SK-MEL-5 (cell line): ENCODE data around the gene ZGRF1. TPM values are rescaled to one million over a fixed set of nuclear protein-coding genes. Genes with fewer than 3 reads are reported as not detected.
"Not testable (repeated sequence)": the region's sequence is repeated elsewhere in the genome, so short reads cannot be mapped to it uniquely, and the experiment has no call there.

Experiments
- DNase-seq: peaks from one replicate; pipeline ENCODE4 v3.0.0-alpha.2; 2016; ENCODE audit warnings: low read depth, low spot score
- in situ Hi-C: cut with HindIII; loops from 2 replicates; pipeline ENCODE4 v1.10.0; 2016; ENCODE audit warnings: low sequenced_read_pairs, high pct_unique_total_duplicates, low pct_unique_long_range_greater_than_20kb
- total RNA-seq: library from RNA; depleted of rRNA; stranded (reverse); fragments of >200 nt; shearing (Covaris generic); gene quantifications from 2 replicates; pipeline ENCODE4 v1.2.3, GENCODE V29; 2014

ZGRF1 gene
- total RNA-seq, 1 experiment from 2014 or later = 6.7 TPM

DNA sequence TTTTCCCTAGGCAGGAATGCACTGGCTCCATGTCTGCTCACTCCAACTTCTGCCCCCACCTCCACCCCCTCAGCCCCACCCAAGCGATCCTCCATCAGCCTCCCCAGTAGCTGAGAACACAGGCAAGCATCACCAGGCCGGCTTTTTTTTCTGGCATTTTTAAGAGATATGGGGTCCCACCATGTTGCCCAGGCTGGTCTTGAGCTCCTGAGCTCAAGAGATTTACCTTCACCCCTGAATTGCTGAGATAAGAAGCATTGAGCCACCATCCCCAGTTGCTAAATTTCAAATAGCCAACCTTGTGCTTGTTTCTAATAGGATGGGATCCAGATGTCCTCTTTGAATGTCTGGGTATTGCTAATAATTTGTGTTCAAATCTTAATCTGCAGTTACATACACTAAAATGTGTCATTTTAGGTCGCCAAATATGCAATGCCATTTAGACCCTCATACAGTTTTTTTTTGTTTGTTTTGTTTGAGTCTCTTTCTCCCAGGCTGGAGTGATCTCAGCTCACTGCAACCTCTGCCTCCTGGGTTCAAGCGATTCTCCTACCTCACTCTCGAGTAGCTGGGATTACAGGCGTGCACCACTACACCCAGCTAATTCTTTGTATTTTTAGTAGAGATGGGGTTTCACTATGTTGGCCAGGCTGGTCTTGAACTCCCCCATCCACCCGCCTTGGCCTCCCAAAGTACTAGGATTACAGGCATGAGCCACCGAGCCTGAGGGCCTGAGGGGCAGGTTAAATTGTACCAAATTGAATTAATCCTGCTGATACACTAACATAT lies 9.0 kb upstream of the ZGRF1 start:
- in situ Hi-C loops = no loop called here
- no peak for DNase-seq

DNA sequence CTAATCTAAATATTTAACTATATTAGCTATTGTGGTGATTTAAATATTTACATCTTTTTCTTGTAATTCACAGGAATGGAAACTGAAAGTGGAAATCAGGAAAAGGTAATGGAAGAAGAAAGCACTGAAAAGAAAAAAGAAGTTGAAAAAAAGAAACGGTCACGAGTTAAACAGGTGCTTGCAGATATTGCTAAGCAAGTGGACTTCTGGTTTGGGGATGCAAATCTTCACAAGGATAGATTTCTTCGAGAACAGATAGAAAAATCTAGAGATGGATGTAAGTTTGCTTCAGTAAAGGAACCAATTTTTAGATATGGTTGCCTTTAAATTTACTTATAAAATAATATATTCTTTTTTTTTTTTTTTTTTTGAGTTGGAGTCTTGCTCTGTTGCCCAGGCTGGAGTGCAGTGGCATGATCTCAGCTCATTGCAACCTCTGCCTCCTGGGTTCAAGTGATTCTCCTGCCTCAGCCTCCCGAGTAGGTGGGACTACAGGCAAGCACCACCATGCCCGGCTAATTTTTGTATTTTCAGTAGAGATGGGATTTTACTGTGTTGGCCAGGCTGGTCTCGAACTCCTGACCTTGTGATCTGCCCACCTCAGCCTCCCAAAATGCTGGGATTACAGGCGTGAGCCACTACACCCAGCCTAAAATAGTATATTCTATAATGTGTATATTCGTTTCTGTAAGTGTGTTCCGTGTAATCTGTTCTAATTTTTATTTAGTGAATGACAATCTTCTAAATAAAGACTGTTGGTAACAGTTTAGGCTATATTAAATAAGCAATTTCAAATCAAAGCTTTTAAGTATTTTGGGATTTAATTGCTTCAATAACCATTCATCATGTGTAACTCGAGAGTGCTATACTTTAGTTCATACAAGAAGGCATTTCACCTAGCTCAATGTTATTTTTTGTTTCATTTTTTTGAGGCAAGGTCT lies 8.2 kb upstream of the ZGRF1 start:
- DNase-seq, in situ Hi-C loops: not testable (repeated sequence)

DNA sequence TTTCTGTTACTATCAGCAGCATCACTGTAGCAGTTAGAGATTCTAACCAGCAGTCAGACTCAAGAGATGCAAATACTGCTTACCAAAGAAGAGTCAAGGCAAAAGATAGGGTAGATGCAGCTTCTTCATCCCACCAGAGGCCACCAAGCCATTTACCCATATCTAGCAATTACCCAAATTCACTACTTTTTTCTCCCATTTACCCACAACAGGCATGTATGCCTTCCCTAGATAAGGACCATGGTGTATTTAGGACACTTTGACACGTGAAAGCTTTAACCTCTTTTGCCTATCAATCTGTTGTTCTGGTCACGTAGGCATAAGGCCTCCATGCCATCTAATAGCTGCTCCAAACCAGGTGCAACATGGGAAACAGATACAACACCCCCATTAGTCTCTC lies 5.8 kb upstream of the ZGRF1 start:
- DNase-seq = no peak
- in situ Hi-C loops = no loop called here

DNA sequence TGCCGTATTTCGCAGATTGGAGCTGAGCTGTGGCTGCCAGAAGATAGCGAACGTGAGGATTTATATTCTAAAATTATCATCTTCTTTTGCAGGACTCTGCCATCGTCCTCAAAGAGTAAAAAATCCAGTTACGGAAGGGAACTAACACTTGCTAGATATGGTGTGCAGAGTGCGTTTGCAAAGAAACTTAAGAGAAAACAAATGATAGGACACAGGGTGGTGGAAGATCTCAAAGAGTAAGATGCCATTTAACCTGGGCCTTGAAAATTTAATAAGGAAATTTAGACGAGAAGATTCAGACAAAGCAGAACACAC lies 800 bp upstream of the ZGRF1 start:
- in situ Hi-C loops = no loop called here
- DNase-seq = no peak

DNA sequence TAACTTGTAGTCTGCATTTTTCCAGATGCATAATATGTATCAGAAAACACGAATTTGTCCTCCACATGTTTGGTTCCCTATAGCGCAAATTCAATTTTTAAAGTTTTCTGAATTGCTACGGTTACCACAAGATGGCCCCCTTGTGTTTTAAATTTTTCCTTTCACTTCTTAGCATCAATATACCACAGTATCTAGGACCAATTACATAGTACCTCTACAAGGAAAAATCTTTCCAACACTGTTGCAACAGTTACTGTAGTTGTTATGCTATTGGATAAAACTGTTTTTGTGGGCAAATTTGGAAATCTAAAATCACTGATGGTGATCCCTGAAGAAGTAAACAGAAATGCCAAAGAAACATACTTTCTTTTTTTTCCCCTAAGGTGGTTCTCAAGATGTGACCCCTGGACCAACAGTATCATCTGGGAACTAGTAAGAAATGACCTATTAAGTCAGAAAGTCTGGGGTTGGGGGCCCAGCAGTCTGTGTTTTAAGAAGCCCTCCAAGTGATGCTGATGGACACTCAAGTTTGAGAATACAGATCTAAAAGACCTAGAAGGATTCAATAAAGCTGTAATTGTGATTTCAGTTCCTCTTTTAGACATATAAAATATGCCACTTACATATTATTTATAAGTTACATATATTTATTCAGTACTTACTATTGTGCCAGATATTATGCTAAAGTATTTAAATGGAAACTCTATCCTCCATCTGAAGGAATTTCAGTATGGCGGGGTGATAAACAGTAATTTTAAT lies 3.1 kb downstream of the ZGRF1 start:
- DNase-seq = peak; percentile 51
- in situ Hi-C loops = no loop called here

DNA sequence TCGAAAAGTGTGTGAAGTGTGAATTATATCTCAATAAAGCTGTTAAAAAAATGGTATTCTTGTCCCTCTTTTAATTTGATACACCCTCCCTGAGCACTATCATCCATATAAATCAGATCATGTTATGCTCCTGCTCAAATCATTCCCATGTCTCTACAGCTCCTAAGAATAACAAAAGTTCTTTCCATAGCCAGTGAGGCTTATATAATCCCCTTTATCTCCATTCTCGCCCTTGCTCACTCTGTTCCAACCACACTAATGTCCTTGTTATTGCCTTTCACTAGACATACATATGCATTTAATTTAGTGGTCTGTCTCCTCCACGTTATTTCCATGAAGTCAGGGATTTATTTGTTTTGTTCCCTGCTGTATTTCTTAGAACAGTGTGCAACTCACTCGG lies 10.5 kb downstream of the ZGRF1 start:
- DNase-seq = no peak
- in situ Hi-C loops = no loop called here

DNA sequence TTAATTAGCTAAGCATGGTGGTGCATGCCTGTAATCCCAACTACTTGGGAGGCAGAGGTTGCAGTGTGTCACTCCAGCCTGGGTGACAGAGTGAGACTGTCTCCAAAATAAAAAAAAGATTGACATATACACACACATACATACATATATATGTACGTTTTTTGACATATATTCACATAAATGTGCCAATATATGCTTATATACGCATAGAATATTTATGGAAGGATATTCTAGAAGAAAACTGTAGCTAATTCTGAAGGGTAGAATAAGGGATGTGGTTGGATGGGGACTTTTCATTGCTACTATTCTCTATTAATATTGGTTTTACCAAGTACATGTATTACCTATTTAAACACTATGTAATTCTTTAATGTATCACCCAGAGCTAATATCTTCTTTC lies 19.7 kb downstream of the ZGRF1 start:
- in situ Hi-C loops = no loop called here
- no peak for DNase-seq

DNA sequence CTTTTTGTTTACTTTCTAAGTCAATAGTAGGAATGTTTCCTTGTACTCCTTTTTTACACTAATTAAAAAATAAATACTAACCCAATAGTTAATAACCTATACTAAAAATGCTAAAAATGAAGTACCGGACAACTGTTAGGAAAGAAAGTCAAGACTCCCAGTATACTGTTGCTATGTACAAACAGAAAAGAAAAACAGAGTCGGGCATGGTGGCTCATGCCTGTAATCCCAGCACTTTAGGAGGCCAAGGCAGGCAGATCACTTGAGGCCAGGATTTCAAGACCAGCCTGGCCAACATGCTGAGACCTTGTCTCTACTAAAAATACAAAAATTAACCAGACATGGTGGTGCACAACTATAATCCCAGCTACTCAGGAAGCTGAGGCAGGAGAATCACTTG lies 23.9 kb downstream of the ZGRF1 start:
- in situ Hi-C loops, DNase-seq: not testable (repeated sequence)

DNA sequence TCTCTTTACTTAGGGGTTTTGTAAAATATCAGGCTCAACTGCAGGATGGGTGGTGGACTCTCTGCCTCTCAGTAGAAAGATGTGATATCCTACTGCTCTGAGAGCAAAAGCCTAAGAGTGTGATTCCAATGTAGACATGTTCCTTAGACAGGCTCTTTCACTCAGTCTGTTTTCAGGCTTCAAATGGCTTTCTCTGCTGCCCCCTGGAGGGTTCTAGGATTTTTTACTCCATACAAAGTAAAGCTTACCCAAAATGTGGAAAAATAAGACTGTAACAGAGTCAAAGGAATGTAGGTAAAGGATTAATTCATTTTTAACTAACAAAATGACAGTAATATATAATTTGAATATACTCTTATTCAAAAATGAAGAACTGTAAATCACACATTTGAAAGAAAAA lies 32.1 kb downstream of the ZGRF1 start:
- DNase-seq = peak; percentile 76
- in situ Hi-C loops = no loop called here

DNA sequence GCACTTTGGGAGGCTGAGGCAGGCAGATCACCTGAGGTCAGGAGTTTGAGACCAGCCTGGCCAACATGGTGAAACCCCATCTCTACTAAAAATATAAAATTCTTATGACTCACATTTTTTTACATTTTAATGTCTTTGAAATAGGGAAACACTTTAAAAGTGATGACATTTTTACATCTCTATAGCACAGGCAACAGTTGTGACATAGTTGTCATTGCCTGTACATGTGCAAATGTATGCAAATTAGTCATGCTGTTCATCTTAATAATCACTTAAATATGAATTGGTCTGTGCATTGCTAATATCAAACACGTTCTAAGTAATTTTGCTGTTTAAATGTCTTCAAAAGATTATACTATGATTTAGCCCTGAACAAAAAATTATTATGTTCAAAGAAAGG lies 41.7 kb downstream of the ZGRF1 start:
- in situ Hi-C loops = no loop called here
- DNase-seq = no peak

DNA sequence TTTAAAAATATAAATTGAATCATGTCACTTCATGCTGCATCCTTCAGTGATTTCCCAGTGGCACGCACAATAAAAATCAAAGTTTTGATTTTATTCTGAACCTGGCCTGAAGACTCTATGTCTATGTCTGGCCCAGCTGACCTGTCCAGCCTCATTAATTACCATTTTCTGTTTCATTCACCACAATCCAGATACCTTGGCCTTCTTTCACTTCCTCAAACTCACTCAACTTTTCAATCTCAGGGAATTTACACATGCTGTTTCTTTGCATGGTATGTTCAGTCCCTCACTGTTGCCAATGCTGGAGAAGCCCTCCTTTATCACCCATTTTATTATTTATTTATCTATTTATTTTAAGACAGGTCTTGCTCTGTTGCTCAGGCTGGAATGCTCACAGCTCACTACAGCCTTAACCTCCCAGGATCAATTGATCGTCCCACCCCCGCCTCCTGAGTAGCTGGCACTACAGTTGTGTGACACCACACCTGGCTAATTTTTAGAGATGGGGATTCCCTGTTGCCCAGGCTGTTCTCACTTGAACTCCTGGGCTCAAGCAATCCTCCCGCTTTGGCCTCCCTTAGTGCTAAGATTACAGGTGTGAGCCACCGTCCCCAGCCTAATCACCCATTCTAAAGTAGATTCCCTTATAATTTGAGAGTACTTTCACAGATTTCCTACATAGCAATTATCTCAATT lies 43.1 kb downstream of the ZGRF1 start:
- DNase-seq = no peak
- in situ Hi-C loops = no loop called here

DNA sequence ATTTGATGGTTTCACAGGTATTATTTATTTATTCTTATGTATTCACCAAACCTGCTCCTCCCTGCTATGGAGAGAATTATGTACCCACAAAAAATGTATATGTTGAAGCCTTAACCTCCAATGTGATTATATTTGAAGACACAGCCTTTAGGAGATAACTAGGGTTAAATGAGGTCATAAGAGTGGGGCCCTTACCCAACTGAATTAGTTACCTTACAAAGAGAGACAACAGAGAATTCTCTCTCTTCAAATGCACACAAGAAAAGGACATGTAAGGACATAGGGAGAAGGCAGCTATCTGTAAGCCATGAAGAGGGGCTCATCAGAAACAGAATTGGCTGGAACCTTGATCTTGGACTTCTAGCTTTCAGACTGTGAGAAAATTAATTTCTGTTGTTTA lies 44.0 kb downstream of the ZGRF1 start:
- in situ Hi-C loops = no loop called here
- no peak for DNase-seq

DNA sequence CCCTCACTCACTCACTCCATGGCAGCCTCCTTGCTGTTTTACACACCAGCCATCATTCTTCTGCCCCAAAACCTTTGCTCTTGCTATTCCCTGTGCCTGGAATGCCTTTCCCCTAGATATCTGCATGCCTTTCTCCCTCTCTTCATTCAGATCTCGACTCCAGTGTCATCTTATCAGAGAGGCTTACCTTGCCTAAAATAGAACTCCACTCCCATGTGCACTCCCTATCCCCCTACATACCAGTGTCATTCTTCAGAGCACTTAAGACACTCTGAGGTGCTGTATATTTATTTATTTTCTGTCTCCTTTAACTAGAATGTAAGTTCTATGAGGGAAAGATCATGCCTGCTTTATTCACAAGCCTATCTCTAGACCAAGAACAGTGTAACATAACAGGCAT lies 45.1 kb downstream of the ZGRF1 start:
- DNase-seq = no peak
- in situ Hi-C loops = no loop called here

DNA sequence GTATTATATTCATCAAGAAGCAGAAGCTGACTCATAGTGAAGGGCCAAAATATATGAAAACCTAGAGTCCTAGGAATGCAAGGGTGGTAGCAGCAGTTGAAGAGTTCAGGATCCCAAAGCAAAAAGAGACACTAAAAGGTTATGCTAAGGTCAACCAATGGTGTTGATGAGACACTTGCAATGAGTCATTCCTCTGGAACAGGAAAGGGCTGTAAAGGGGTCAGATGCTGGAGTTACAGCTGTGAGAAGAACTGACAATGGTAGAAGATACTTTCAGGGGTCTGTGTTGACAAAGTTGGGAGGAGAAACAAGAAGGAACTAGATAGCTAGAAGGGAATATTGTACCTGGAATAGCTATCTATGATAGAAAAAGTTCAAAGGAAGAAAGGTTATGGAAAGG lies 47.5 kb downstream of the ZGRF1 start:
- in situ Hi-C loops = no loop called here
- no peak for DNase-seq

DNA sequence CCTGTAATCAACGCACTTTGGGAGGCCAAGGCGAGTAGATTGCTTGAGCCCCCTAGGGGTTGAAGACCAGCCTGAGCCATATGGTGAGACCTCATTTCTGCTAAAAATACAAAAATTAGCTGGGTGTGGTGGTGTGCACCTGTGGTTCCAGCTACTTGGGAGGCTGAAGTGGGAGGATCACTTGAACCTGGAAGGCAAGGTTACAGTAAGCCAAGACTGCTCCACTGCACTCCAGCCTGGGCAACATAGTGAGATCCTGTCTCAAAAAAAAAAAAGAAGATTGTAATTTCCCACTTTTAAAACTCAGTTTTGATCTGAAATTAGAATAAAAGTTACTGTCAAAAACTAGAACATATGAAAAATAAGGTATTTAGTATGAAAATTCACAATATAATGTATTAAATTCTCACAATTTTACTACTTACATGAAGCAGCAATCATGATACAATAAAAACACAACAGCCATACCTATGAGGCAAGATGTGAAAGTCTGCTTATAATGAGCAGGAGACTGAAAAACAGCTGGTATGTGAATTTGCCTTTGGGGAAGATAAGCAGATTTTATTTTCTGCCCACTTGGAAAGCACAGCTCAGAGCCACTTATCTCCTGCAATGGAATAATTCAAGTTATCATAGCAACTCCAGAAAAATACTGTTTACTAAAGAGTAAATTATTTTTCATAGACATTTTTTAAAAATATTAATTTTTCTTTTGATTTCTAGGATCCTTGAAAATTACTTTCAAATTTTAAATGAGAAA lies 50.6 kb downstream of the ZGRF1 start:
- in situ Hi-C loops = no loop called here

DNA sequence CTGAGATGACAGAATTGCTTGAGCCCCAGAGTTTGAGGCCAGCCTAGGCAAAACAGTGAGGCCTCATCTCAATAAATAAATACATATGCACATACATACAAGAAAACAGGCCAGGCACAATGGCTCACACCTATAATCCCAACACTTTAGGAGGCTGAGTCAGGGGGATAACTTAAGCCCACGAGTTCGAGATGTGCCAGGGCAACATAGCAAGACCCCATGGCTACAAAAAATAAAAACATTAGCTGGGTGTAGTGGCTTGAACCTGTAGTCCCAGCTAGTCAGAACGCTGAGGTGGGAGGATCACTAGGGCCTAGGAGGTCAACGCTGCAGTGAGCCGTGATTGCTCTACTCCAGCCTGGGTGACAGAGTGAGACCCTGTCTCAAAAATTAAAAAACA lies 69.2 kb downstream of the ZGRF1 start:
- in situ Hi-C loops = no loop called here
- no peak for DNase-seq

More for the DNA sequence above, 50.6 kb downstream of the ZGRF1 start:
- DNase-seq = no peak

DNA sequence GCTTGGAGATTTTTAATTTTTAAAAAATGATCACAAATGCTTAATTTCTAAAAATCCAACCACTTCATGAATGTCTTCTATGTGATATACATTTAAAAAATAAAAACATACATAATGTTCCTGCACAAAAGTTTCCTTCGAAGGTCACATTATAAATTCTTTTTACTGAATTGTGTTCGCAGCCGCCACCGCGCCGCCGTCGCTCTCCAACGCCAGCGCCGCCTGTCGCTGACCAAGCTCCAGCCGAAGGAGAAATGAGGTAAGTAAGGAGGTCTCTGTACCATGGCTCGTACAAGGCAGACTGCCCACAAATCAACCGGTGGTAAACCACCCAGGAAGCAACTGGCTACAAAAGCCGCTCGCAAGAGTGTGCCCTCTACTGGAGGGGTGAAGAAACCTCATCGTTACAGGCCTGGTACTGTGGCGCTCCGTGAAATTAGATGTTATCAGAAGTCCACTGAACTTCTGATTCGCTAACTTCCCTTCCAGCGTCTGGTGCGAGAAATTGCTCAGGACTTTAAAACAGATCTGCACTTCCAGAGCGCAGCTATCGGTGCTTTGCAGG lies 71.9 kb downstream of the ZGRF1 start:
- DNase-seq = no peak
- in situ Hi-C loops = no loop called here
